Activated CD8-positive, alpha-beta memory T cell treated with anti-CD3 and anti-CD28 coated beads for 48 hours (primary cell): Measurements from ENCODE around the gene MCFD2.

ENCODE experiments used
- DNase-seq, 3 experiments: peaks; one replicate each; pipeline ENCODE4 v3.0.0-alpha.2; 2020; ENCODE audit warnings: low read depth in 2 of 3, low spot score in 2 of 3

Gene MCFD2

DNA sequence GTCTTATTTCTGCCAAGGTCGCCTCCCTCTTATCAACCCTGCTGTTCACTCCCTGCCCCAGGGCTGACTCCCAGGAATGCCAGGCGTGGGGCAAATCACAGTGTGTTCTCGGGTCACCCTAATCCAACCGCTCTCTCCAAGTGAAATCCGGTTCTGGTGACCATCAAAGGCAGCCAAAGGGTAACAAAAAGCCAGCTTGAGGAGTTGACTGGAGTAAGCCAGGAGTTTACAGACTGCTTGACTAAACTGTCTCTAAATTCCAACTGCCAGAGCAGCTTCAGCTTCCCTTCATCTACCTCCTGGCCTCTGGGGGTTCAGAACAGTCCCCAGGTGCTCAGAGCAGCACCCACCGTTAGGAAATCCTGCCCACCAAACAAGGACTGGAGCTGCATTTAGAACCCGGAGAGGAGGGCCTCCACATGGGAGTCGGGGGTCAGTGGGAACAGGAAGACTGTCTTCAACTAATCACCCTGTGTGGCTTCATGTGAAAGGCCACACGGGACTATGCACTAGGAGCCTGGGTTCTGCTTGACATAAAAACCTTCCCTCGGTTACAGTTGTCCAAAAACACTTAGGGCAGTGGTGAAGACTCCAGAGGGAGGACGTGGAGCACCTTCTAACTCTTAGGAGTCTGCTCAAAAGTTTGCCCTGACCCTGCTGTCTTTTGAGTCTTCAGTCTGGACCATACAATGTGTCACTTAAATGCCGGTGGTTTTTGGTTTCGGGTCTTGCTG is 24.2 kb upstream of the MCFD2 start:
- no peak for DNase-seq

DNA sequence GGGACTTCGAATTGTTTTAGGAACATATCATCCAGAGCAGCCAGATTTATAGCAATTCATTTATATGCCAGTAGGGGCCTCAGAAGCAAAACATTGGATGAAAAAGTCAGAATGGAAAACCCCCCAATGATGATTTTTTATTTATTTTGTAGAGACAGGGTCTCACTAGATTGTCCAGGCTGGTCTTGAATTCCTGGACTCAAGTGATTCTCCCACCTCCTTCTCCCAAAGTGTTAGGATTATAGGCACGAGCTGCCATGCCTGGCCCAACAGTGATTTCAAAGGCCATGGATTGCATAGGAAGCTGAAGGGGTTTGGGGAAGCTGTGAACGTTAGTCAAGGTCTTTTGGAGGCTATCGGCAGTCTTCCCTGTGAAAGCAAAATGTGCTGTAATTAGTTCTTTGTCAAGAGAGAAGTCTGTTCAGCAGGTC is 21.9 kb upstream of the MCFD2 start:
- no peak for DNase-seq

DNA sequence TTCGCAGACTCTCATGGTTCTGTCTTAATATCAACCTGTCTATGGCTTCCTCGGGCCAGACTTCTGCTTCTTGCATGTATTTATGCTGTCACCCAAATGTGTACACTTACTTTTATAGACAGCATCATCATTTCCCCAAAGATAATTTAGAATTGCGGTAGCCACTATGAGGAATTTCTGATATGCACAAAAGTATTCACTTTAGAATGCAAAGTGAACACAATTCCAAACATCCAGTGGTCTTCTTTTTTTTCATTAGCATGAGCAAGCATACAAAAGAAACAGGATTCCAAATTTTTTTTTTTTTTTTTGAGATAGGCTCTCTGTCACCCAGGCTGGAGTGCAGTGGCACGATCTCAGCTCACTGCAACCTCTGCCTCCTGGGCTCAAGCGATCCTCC is 21.0 kb upstream of the MCFD2 start:
- DNase-seq, result no peak

DNA sequence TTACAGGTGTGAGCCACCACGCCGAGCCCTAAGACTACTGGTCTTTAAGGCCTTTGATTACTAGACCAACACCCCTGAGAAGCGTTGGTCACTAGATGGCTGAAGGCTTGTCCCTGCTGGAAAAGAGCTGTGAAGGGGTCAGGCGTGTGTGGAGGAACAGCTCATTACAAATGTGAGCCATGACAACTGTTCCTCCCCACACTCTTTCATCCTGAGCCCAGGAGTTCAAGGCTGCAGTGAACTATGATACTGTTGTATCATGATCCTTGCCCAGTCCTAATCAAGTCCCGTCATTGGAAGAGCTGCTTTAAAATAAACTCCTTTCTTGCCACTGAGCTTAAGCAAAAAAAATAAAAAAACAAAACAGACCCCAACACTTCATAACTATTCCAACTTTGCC is 19.5 kb upstream of the MCFD2 start:
- DNase-seq, result no peak

DNA sequence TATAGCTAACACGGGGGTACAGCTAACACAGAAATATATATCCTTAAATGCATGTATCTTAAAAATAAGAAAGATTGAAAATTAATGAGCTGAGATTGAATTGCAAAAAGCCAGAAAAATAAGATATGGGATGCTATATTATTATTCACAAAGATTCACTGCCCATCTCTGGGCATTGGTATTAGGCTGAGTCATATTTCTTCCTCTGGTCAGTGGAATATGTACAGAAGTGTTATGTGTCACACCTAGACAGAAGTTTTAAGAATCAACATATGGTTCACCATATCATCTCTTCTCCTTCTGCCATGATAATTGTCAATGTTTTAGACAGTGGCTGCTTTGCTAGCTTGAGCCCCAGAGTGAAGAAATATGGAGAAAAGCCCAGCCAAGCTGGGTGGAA is 14.0 kb upstream of the MCFD2 start:
- DNase-seq, result no peak

DNA sequence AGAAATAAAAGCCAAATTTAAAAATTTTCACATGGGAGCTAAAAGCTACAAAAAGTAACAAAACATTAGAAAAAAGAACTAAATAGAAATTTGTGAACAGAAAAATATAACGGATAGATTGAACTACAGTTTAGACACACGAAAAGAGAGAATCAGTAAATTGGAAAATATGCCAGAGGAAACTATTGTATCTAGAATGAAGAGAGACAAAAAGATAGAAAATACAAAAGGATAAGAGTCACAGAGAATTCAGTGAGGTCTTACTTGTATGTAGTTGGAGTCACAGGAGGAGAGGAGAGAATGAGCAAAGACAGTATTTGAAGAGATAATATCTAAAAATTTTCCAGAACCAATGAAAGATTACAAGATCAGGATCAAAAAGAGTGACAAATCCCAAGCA is 11.3 kb upstream of the MCFD2 start:
- DNase-seq, result no peak

DNA sequence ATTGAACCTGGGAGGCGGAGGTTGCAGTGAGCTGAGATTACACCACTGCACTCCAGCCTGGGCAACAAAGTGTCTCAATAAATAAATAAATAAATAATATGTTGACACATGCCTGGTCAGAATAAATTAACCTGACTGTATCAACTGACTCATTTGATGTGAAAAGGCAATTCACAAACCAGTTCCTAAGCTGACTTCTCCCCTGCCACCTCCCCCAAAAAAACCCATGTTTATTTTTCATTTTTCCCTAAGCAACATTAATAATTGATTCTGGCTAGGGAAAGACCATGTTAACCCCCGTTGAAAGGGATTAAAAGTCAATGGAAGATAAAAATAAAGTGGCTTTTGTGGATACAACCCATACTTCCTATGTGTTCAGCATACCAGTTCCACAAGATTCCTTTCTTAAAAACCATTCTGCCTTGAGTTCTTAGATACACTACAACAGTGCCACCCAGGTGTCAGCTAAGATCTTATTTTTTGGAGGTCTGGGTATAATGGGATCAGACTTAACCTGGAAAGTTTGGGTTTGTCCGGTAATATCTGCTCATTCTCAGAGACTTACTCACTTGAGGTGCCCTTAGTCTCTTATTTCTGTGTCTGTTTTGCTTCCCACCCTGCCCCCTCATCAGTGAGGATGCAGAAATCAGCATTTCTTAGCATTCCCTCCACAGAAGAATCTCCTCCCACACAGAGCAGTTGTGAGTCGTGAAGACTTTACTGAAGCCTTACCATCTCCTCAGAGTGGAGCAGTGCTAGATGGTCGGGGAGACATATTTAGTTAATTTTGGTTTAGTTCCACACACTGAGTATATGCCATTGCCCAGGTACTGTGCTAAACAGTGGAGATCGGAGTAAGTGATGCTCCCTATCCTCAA is 10.1 kb upstream of the MCFD2 start:
- DNase-seq, result no peak

DNA sequence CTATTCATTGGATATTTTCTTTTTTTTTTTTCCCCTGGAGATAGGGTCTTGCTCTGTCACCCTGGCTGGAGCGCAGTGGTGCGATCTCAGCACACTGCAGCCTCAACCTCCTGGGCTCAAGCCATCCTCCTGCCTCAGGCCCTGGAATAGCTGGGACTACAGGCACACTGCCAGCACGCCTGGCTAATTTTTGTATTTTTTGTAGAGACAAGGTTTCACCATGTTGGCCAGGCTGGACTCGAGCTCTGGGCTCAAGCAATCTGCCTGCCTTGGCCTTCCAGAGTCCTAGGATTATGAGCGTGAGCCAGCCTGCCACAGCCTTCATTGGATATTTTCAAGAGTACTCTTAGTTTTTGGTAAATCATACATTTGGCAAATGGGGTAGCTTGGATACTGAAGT is 9.0 kb upstream of the MCFD2 start:
- no peak for DNase-seq

DNA sequence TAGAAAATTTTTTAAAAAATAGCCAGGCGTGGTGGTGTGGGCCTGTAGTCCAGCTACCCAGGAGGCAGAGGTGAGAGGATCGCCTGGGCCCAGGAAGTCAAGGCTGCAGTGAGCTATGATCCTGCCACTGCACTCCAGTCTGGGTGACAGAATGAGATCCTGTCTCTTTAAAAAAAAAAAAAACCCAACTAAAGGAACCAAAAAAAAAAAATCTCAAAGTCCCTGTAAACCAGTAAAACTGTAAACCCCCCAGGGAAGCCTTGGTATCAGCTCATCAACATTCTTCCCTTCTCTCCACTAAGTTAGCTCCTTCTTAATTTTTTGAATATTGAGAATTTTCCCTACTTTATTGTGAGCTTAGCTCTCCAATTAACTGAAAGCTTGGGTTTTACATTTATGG is 8.4 kb upstream of the MCFD2 start:
- DNase-seq, result no peak

DNA sequence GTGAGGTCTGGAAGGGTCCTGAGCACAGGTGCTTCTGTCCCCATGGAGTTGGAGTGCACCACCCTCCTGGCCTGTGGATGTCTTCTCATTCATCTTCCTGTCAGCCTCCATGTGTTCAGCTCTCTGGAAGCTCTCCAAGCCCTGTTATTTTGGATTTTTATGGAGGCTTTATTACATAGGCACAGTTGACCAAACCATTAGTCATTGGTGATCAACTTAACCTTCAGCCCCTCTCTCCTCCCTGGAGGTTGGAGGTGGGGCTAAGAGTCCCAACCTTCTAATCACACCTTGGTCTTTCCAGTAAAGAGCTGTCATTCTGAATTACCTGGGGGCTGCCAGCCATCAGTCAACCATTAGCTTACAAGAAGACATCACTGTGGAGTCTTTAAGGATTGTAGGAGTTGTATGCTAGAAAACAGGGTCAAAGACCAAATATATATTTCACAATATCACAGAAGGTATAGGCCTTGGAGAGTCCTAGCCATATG is 7.5 kb upstream of the MCFD2 start:
- DNase-seq, result no peak

DNA sequence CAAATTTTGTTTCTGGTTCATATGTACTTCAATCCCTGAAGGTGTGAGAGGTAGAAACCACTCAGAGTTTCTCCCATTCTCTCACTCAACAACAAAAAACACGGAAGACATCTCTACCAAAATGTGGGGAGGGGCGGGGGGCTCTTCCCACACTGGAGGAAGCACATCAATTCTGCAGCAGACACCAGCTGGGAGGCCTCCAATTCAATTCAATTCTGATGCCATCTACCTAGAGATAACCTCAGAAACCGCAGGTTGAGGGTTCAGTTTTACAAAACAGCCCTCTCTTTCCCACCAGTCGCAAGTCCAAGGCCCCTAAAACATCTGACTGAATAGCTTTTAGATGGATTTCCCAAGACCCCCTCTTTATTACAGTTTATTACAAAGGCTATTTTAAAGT is 7.0 kb upstream of the MCFD2 start:
- DNase-seq, result no peak

DNA sequence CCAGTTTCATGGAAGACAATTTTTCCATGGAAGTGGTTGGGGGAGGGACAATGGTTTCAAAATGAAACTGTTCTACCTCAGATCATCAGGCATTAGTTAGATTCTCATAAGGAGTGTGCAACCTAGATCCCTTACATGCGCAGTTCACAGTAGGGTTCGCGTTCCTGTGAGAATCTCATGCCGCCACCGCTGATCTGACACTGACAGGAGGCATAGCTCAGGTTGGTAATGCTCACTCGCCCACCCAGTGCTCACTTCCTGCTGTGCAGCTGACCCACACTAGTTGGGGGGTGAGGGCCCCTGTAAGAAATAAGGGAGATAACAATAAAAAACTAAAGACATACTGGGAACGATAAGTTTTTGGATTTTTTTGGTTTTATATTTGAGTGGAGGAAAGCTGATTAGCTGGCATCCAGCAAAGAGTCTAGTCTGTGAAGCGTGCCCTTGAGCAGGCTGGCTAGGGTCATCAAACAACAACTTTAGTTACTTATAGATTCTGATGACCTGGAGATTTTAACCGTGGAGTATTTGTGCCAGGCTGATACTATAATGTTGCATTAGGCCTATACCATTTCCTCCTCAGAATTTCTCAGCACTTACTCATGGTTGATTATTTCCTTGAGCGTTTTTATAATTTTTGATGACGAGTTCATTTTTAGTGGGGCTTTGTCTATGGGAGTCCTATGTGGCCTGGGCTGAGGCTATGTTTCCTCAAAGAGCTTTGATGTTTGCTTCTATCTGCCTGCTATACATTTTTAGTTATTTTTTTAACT is 6.3 kb upstream of the MCFD2 start:
- no peak for DNase-seq

DNA sequence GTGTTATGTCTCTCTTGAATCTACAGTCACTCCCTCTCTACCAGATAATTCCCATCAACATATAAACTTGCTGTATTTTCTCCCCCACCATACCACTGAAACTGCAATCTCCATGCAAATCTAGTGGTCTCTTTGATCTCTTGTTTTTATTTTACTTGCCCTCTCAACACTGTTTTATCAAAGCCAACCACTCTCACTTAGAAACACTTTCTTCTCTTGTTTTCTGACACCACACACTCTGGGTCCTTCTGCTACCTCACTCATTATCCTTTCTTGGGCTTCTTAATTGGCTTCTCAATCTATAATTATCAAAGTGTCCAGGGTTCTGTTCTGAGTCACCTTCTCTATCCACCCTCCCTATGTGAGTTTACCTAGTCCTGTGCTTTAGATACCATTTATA is 2.0 kb upstream of the MCFD2 start:
- no peak for DNase-seq

DNA sequence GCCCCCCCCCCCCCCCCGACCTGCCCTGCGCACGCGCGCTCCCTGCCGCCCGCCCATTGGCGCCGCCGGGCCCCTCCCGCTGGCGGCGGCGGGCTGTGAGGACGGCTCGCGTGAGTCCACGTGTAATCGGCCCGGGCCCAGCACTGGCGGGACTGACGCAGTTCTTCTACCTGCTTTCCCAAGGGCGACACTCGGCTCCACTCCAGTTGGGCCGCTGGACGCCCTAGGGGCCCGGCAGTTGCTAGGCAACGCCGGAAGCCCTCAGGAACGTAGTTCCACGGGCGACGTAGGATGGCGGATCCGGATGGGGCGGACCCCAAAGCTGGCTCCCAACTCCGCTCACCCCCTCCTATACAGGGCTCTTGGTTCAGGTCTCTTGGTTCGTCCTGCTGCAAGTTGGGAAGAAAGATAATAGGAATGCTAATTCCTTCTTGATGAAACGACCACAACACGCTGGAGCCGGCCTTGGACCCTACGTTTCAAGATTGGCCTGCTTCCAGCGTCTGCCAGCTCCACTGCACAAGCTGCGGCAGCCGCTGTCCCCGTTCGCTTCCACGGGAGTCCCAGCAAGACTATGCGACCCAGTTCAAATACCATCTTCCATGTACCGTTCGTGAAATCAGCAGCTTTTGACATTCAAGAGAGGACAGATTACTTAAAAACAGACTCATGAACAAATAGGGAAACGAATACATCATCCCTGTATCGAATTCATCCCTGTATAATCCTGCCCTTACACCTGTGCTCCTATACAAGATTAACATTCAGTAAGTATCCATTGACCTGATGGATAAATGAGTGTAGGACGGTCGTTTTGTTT is 415 bp upstream of the MCFD2 start:
- DNase-seq, result peak; percentile 55 to 71 (median 66)

DNA sequence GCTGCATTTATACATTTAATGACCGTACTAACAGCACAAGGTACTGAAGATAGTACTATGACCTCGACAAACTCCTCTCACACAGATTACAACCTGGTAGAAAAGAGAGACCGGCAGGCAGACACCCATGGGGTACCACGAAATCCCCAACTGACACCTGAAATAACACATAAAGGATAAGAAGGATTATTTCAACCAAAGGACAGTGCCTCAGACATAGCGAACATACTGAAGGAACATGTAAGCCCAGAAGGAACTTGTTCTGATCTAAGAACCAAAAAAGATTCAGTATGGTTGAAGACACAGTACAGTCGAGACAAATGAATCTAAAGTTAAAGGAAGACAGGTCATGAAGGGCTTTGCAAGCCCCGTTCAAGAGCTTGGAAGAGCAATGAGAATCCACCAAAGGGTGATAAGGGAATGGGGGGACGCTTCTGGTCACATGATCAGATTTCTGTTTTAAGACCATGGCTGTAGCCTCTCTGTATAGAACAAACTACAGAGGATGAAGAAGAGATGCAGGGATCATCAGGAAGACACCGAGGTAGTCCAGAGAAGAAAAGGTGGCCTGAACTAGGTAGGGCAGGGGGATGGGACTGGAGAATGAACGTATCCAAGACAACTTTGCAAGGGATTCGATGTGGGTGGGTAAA is 902 bp downstream of the MCFD2 start:
- no peak for DNase-seq

DNA sequence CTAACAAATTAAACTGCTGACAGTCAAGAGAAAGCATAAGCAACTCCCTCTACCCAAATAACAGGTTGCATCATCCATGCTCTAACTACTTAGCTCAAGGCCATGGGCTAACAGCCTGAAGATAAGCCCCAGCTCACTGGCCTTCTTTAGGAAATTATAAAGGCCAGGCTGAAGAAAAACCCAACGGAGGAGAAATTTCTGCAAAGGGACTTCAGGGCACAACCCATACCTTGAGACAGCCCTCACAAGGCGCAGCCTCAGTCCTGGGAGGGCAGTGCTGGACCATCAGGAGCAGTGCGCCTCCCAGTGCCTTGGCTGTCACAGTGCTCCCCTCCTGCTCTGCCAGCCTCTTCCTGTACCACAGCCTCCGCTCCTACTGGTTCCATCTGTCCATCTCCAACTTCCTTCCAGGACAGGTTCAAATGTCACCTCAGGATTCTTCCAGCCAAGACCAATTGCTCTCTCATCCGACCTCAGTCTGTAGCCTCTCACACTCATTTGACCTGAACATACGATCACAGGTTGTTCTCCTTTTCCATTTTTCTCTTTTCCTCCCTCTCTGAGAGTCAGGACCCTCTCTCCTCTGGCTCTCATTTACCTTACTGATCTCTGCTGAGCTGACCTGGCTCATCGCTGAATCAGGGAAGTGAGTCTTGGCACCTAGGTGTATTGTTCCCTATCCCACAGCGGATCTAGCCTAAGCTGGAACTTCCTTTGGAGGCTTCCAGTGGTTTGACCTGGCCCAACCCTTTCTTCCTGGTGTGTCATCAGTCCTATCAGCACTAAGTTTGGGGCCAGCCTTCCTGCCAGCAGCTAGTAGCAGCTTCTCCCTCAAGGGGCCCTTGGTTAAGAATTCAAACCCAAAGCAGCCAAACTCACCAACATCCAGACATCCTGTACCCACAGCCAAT is 1.9 kb downstream of the MCFD2 start:
- no peak for DNase-seq

DNA sequence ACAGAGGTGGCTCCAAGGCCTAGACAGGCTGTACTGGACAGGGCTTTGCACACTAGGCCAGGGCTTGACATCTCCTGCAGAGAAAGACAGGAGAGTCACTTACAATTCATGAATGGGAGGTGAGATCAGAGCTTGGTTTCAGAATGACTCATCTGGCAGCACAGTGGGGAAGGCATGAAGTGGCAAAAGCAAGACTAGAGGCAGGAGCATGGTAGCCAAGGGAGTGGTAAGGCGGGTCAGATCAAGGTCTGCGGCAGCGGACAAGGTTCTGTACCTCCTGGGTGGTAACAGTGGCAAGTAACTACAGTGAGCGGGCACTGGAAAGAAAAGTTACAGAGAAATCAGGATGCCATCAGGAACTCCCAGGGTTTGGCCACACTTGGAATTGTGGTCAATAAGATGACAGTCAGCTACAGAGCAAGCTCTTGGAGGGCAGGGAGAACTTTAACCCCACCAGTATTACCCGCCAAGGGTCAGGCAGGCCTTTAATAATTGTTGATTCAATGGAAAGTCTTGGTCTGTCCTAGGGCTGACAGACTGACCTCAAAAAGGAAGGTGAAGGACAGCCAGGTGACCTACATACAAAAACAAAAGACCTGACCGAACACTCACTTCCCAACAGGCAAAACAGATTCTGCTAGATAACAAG is 5.7 kb downstream of the MCFD2 start:
- peak in 2 of 3 experiments; percentile 12 to 13 for DNase-seq

DNA sequence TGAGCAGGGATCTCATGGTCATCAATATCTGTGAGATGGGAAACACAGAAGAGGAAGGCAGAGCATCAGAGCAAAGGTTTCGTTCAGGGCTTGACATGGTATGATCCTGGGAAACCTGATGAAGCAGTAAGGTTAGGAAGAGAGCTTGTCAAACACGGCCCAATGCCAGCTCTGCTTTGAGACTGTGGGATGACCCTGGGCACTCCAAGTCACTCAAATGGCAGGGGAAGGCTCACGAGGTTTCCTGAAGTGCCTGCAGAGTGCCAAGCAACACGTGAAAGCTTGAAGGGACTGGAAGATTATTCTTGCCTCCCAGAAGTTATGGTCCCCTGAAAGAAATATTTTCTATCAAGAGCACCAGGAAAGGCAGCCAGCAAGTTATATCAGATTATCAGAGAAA is 6.5 kb downstream of the MCFD2 start:
- no peak for DNase-seq
